Activated CD8-positive, alpha-beta T cell treated with anti-CD3 and anti-CD28 coated beads for 36 hours (primary cell): ENCODE results near the gene SAMD4A. TPM values are rescaled to one million over a fixed set of nuclear protein-coding genes. Genes with fewer than 3 reads are reported as not detected.

Experiments
- ATAC-seq: fragments of 200-7000 bp; cut with Tn5 transposase; one replicate; pipeline ENCODE4 v1.10.0; 2021; ENCODE audit warnings: mild to moderate bottlenecking, moderate library complexity
- CTCF ChIA-PET: fragments of 350-600 bp; sonication (Branson Sonifier 250); formaldehyde crosslinking; loops from one replicate; lab custom pipeline; 2021; ENCODE audit warnings: antibody characterized with exemption; lab: Charles Lee
- POLR2A ChIA-PET: fragments of 350-600 bp; sonication (Branson Sonifier 250); formaldehyde crosslinking; loops from one replicate; lab custom pipeline; 2021; ENCODE audit warnings: antibody characterized with exemption; lab: Charles Lee
- DNase-seq: peaks from one replicate; pipeline ENCODE4 v3.0.0-alpha.2; 2020
- H3K27ac Mint-ChIP-seq: one replicate; pipeline ENCODE4 v1.8.0; 2021; ENCODE audit warnings: mild to moderate bottlenecking, mixed read lengths
- H3K27me3 Mint-ChIP-seq: one replicate; pipeline ENCODE4 v1.8.0; 2021; ENCODE audit warnings: mixed read lengths
- H3K36me3 Mint-ChIP-seq: one replicate; pipeline ENCODE4 v1.8.0; 2021; ENCODE audit warnings: low read depth, mixed read lengths
- H3K4me1 Mint-ChIP-seq: one replicate; pipeline ENCODE4 v1.8.0; 2021; ENCODE audit warnings: low read depth, mixed read lengths
- H3K4me3 Mint-ChIP-seq: one replicate; pipeline ENCODE4 v1.8.0; 2021; ENCODE audit warnings: mild to moderate bottlenecking, moderate library complexity, mixed read lengths
- H3K9me3 Mint-ChIP-seq: one replicate; pipeline ENCODE4 v1.8.0; 2021; ENCODE audit warnings: mixed read lengths
- intact Hi-C: fragments of 100-400 bp; cut with micrococcal nuclease; formaldehyde crosslinking; loops from one replicate; pipeline ENCODE4 v1.10.0; 2022
- total RNA-seq, 2 experiments: library from RNA; stranded (reverse); gene quantifications; one replicate each; pipeline ENCODE4 v1.2.3, GENCODE V29; 2021
- TF ChIP-seq, protein P1 (sequence below): fragments of 200-600 bp; IDR thresholded peaks from one replicate; pipeline ENCODE4 v1.8.0; 2022; ENCODE audit warnings: antibody characterized with exemption, mild to moderate bottlenecking

The SAMD4A gene
- 1 to 10 TPM; 4.5 to 4.9 TPM for total RNA-seq

DNA sequence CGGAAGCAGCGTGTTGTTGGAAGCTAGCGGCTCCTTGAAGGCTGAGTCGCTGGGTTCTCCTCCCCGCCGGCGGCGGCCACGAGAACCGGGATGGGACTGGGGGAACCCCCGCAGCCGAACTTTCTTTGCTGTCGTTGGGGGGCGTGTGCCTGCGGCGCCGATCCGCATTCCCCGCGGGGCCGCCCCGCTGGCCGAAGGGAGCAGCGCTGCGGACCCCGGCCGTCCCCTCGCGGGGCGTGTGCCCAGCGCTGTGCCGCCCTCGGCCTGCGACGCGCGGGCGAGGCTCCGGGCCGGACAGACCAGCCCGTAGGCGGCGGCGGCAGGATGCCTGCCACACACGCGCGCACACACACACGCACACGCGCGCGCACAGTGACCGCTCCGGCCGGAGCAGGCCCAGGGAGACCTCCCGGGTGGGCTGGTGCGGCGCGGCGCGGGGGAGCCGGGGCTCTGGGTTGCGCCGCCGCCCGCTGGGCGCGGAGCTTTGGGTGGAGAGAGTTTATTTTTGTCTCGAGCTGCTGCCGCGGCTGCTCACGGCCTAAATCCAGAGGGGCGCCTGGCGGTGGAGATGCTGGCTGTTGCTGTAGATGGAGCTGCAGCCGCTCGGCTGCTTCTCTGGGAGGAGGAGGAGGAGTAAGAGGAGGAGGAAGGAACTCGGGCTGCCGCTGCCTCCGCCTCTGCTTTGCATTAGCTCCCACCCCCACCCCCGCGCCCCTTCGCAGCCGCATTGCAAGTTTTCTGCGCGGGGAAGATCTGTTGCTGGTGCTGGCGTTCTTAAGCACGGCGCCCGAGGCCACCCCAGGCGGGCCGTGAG, at the start of gene SAMD4A:
TSS of gene SAMD4A (plus strand) at position 719 of the 814 bp plus-strand sequence. CDS start 789 bp downstream, outside the sequence.
- intact Hi-C loops: loop anchor here (5.0 to 10.0 kb wide), 2 partner anchors 156 to 318 kb away; no protein-coding TSS in a partner anchor
- Mint-ChIP-seq H3K27me3 (peaks cover 18% of the 10 kb centered on the region), H3K4me1 (peaks cover 19% of the 10 kb centered on the region), H3K27ac (peak within 1 kb of the TSS; percentile 86), H3K36me3 (peaks cover 12% of the 10 kb centered on the region), H3K4me3 (peak within 1 kb of the TSS; percentile 84), H3K9me3 (no peaks in the 10 kb centered on the region)
- ChIA-PET CTCF (interaction anchor here (0.7 to 8.5 kb wide), 23 partner anchors 13 to 240 kb away, joined by 3 to 247 read pairs (median 4); no protein-coding TSS in a partner anchor), POLR2A (interaction anchor here (0.6 to 4.0 kb wide), 13 partner anchors 16 to 237 kb away, joined by 3 to 21 read pairs (median 3); partner anchors contain the start of gene CGRRF1)
- DNase-seq (peak; percentile 73), ATAC-seq (peak; percentile 28)
- TF ChIP-seq, protein P1, sequence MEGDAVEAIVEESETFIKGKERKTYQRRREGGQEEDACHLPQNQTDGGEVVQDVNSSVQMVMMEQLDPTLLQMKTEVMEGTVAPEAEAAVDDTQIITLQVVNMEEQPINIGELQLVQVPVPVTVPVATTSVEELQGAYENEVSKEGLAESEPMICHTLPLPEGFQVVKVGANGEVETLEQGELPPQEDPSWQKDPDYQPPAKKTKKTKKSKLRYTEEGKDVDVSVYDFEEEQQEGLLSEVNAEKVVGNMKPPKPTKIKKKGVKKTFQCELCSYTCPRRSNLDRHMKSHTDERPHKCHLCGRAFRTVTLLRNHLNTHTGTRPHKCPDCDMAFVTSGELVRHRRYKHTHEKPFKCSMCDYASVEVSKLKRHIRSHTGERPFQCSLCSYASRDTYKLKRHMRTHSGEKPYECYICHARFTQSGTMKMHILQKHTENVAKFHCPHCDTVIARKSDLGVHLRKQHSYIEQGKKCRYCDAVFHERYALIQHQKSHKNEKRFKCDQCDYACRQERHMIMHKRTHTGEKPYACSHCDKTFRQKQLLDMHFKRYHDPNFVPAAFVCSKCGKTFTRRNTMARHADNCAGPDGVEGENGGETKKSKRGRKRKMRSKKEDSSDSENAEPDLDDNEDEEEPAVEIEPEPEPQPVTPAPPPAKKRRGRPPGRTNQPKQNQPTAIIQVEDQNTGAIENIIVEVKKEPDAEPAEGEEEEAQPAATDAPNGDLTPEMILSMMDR: peak; percentile 29

DNA sequence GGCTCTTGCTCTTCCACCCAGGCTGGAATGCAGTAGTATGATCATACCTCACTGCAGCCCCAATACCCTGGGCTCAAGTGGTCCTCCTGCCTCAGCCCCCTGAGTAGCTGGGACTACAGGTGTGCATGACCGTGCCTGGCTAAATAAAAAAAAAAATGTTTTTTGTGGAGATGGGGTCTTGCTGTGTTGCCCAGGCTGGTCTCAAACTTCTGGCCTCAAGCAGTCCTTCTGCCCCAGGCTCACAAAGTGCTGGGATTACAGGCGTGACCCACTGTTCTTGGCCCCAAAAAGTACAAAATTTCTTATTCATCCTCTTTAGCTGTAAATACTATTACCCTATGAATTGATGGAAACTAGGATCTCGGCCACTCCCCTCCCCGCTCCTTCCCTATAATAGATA, 42.5 kb upstream of the SAMD4A start:
- POLR2A ChIA-PET: interaction anchor here (0.5 kb wide), 1 partner anchor 901 kb away, joined by 3 read pairs; no protein-coding TSS in a partner anchor
- intact Hi-C loops: no loop called here
- Mint-ChIP-seq H3K4me1 (peaks cover 2% of the 10 kb centered on the region), H3K4me3 (no peak overlapping the region), H3K27ac (no peak overlapping the region), H3K9me3 (no peaks in the 10 kb centered on the region), H3K36me3 (peaks cover 19% of the 10 kb centered on the region), H3K27me3 (no peaks in the 10 kb centered on the region)
- TF ChIP-seq, protein P1: no peak
- ATAC-seq (no peak), DNase-seq (no peak)
- CTCF ChIA-PET: interaction anchor here (0.7 to 1.0 kb wide), 2 partner anchors 25 to 41 kb away, joined by 3 read pairs; no protein-coding TSS in a partner anchor

- TF ChIP-seq, protein P1: no peak
- no peak overlapping the region for H3K4me3 Mint-ChIP-seq
- no peak overlapping the region for H3K27ac Mint-ChIP-seq
- ChIA-PET POLR2A (no interaction called here), CTCF (interaction anchor here (0.7 to 1.2 kb wide), 2 partner anchors 10 to 13 kb away, joined by 3 to 5 read pairs; no protein-coding TSS in a partner anchor)
- no peaks in the 10 kb centered on the region for H3K27me3 Mint-ChIP-seq
- no peak for DNase-seq
- peaks cover 3% of the 10 kb centered on the region for H3K36me3 Mint-ChIP-seq
- no peak for ATAC-seq
- H3K9me3 Mint-ChIP-seq: no peaks in the 10 kb centered on the region
- peaks cover 2% of the 10 kb centered on the region for H3K4me1 Mint-ChIP-seq
- intact Hi-C loops: no loop called here
Observed at GRCh38 chr14:54528973-54529372, 38.0 kb upstream of the SAMD4A start.

DNA sequence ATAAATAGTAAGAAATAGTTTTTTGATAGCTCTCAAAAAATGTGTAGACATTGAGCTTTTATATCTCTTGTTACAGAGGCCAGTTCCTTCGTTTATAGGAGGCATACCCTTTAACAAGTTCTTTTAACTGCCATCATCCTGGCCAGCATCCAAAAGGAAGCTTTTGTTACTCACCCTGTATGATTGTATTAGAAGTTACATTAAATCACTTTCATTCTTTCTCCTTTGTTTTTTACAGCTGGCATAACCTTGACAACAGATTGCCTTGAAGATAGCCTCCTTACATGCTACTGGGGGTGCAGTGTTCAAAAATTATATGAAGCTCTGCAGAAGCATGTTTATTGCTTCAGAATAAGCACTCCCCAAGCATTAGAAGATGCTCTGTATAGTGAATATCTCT, 37.1 kb upstream of the SAMD4A start:
- Mint-ChIP-seq H3K4me1 (peaks cover 2% of the 10 kb centered on the region), H3K27ac (no peak overlapping the region), H3K36me3 (peaks cover 3% of the 10 kb centered on the region), H3K27me3 (no peaks in the 10 kb centered on the region), H3K9me3 (no peaks in the 10 kb centered on the region), H3K4me3 (no peak overlapping the region)
- ATAC-seq: no peak
- no peak for DNase-seq
- intact Hi-C loops: no loop called here
- CTCF ChIA-PET: interaction anchor here (0.7 to 1.1 kb wide), 3 partner anchors 13 to 244 kb away, joined by 3 to 5 read pairs (median 3); no protein-coding TSS in a partner anchor
- TF ChIP-seq, protein P1: no peak
- POLR2A ChIA-PET: interaction anchor here (0.7 kb wide), 1 partner anchor 393 kb away, joined by 3 read pairs; no protein-coding TSS in a partner anchor
